HG02870 (cell line): ENCODE results near the gene KRT33B.
"Not testable (repeated sequence)": the region's sequence is repeated elsewhere in the genome, so short reads cannot be mapped to it uniquely, and the experiment has no call there.

Experiments used
- ATAC-seq: cut with Tn5 transposase; IDR thresholded peaks from one replicate; pipeline ENCODE4 v1.9.1; 2021; ENCODE audit warnings: mild to moderate bottlenecking, moderate library complexity; ENCODE audit not compliant: unreplicated experiment

The KRT33B gene

GRCh38 chr17:41350381-41350878 is 19.2 kb downstream of the KRT33B start, which contains the start of gene KRT33A:
Gene KRT33A, minus strand, starts transcription at chr17:41350828. Its CDS starts 61 bp downstream, at chr17:41350767.
- not testable (repeated sequence) for ATAC-seq

- no peak for ATAC-seq
These were observed 21.5 kb downstream of the KRT33B start for GRCh38 chr17:41347869-41348760.

- not testable (repeated sequence) for ATAC-seq
These were observed 23.2 kb downstream of the KRT33B start for GRCh38 chr17:41346421-41346820.

GRCh38 chr17:41345992-41346391 is 23.6 kb downstream of the KRT33B start:
- ATAC-seq = no peak

- no peak for ATAC-seq
These were observed 26.6 kb downstream of the KRT33B start for GRCh38 chr17:41343029-41343428.

GRCh38 chr17:41340934-41341861 is 28.4 kb downstream of the KRT33B start:
- ATAC-seq = no peak

- ATAC-seq = no peak
These were observed 29.1 kb downstream of the KRT33B start for GRCh38 chr17:41340494-41340893.

- ATAC-seq = no peak
These were observed 29.9 kb downstream of the KRT33B start for GRCh38 chr17:41339571-41340172.

- no peak for ATAC-seq
These were observed 30.6 kb downstream of the KRT33B start for GRCh38 chr17:41338961-41339485.

GRCh38 chr17:41335747-41336146 is 33.9 kb downstream of the KRT33B start:
- ATAC-seq = no peak

GRCh38 chr17:41334385-41335305 is 35.0 kb downstream of the KRT33B start:
- ATAC-seq = no peak

GRCh38 chr17:41333836-41334235 is 35.8 kb downstream of the KRT33B start:
- ATAC-seq = no peak

- no peak for ATAC-seq
These were observed 36.5 kb downstream of the KRT33B start for GRCh38 chr17:41333098-41333497.

- ATAC-seq = no peak
These were observed 37.4 kb downstream of the KRT33B start for GRCh38 chr17:41332239-41332638.

- ATAC-seq = no peak
These were observed 38.0 kb downstream of the KRT33B start for GRCh38 chr17:41331606-41332005.

GRCh38 chr17:41329279-41329948 is 40.2 kb downstream of the KRT33B start:
- no peak for ATAC-seq

GRCh38 chr17:41328207-41328606 is 41.4 kb downstream of the KRT33B start:
- no peak for ATAC-seq

- no peak for ATAC-seq
These were observed 42.0 kb downstream of the KRT33B start for GRCh38 chr17:41327411-41328120.
